NT2/D1 (cell line): ENCODE measurements around the gene ZFYVE27.

Source experiments
- SUZ12 ChIP-seq: IDR thresholded peaks from 2 replicates; pipeline ENCODE4 v1.6.1; 2011; ENCODE audit not compliant: insufficient read length, insufficient read depth; ENCODE audit errors: extremely low read depth
- YY1 ChIP-seq: IDR thresholded peaks from 2 replicates; pipeline ENCODE4 v1.6.1; 2011; ENCODE audit not compliant: insufficient read length, insufficient read depth
- ZNF274 ChIP-seq: IDR thresholded peaks from 2 replicates; pipeline ENCODE4 v1.6.1; 2011; ENCODE audit warnings: mild to moderate bottlenecking, low read depth, low read length

DNA sequence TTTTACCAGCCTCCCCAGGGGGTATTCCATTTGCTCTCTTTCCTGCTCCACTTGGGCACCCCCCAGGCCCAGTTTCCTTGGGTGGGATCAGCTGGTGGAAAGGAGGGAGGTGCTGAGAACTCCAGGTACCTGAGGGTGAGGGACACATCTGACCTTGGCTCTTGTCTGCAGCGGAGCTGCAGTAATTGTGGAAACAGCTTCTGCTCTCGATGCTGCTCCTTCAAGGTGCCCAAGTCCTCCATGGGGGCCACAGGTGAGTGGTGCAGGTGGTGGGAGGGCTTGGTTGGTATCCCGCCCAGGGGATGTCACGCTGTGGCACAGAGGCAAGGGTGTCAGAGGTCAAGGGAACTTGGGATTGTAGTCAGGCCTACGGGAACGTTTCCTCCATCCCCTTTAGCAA is 20.5 kb downstream of the ZFYVE27 start:
- TF ChIP-seq SUZ12: no peak
- TF ChIP-seq ZNF274: no peak
- TF ChIP-seq YY1: no peak
